ENCODE results near the gene RAB30. TPM values are rescaled to one million over a fixed set of nuclear protein-coding genes. Genes with fewer than 3 reads are reported as not detected.

RAB30 gene
- total and polyA plus RNA-seq, 2 donors (not counting 3 experiments of a cell fraction or from before 2014, with no cell fraction given), result 4.1 to 14.6 TPM

GRCh38 chr11:82939456-82939855 is 132.2 kb downstream of the RAB30 start:
- Histone ChIP-seq H3K9me3 (replicated peaks; ENCODE audit: control insufficient read depth, insufficient read depth, low read length) (no peaks in the 10 kb centered on the region), H3K27me3 (ENCODE audit: control insufficient read depth in 2 of 2, insufficient read depth in 2 of 2, low read length in 2 of 2) (no peaks in the 10 kb centered on the region), H3K4me2 (ENCODE audit: insufficient read depth, low read length) (no peak overlapping the region), H3K9me1 (replicated peaks; ENCODE audit: control insufficient read depth, extremely low read depth, insufficient read depth, low read length) (no peaks in the 10 kb centered on the region), H2AFZ (ENCODE audit: low read depth, low read length) (no peak overlapping the region), H4K20me1 (replicated peaks; ENCODE audit: control insufficient read depth, extremely low read depth, insufficient read depth, low read length) (no peaks in the 10 kb centered on the region), H3K9ac (replicated peaks; ENCODE audit: extremely low read depth, insufficient read depth, low read length) (no peak overlapping the region), H3K36me3 (ENCODE audit: control insufficient read depth in 2 of 2, extremely low read depth in 1 of 2, insufficient read depth in 2 of 2, low read length in 2 of 2) (no peaks in the 10 kb centered on the region), H3K27ac (ENCODE audit: insufficient read depth, low read depth, low read length) (no peak overlapping the region), H3K4me1 (ENCODE audit: control insufficient read depth, extremely low read depth, insufficient read depth, low read length) (peaks cover 6% of the 10 kb centered on the region), H3K4me3 (replicated peaks in 1 of 3; ENCODE audit: insufficient read depth in 1 of 3, low read depth in 1 of 3, low read length in 3 of 3) (no peak overlapping the region), H3K79me2 (ENCODE audit: control insufficient read depth, insufficient read depth, low read length) (no peaks in the 10 kb centered on the region)
- dilution Hi-C loops (cut with MboI; ENCODE audit: extremely low pct_ligation_motif_present, low sequenced_read_pairs) (no loop called here), intact Hi-C loops (cut with micrococcal nuclease) (no loop called here)
- DNase-seq (ENCODE audit: low read depth, low spot score) (no peak), FAIRE-seq (no peak)
- BruUV-seq (replicated peaks), result no TSS peak
- TF ChIP-seq CTCF (IDR thresholded peaks at IDR 0.05; ENCODE audit: extremely low read depth in 1 of 2, insufficient read depth in 1 of 2, low read depth in 1 of 2, low read length in 2 of 2), result no peak
- TF ChIP-seq POLR2AphosphoS5 (IDR thresholded peaks at IDR 0.05; ENCODE audit: insufficient read depth, low read depth, low read length), result no peak
- no peak for TF ChIP-seq EZH2 (IDR thresholded peaks at IDR 0.05; ENCODE audit: borderline replicate concordance, low read depth, low read length, severe bottlenecking)
- no peak for TF ChIP-seq FOS (IDR thresholded peaks at IDR 0.05; ENCODE audit: borderline replicate concordance, insufficient read depth, low read length)
- TF ChIP-seq JUN (IDR thresholded peaks at IDR 0.05; ENCODE audit: borderline replicate concordance, insufficient read depth, insufficient read length, low read depth), result no peak
- TF ChIP-seq GATA2 (IDR thresholded peaks at IDR 0.05; ENCODE audit: insufficient read depth, insufficient read length, low read depth, low read length), result no peak
- no peak for TF ChIP-seq POLR2A (IDR thresholded peaks at IDR 0.05; ENCODE audit: low read depth, low read length)
- TF ChIP-seq MYC (IDR thresholded peaks at IDR 0.05; ENCODE audit: low read depth, low read length), result no peak
- no peak for TF ChIP-seq MAX (IDR thresholded peaks at IDR 0.05; ENCODE audit: insufficient read depth, insufficient read length)
- POLR2A ChIA-PET, result no interaction called here
- CTCF ChIA-PET, result interaction anchor here (1.2 kb wide), 1 partner anchor 12 kb away, joined by 5 read pairs; no protein-coding TSS in a partner anchor
